ENCODE data around the gene MYL7.

The MYL7 gene

DNA sequence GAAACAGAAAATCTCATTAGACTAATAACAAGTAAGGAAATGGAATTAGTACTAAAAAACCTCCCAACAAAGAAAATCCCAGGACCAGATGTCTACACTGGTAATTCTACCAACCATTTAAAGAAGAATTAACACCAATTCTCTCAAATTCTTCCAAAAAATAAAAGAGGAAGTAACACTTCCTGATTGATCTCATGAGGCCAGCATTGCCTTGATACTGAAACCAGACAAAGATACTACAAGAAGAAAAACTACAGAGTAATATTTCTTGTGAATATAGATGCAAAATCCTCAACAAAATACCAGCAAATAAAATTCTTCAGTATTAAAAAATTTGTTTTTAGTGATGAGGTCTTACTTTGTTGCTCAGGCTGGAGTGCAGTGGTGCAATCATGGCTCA is 26.8 kb upstream of the MYL7 start:
- Histone ChIP-seq H3K9me3 (ENCODE audit: control insufficient read depth in 2 of 2, low read length in 2 of 2) (no peaks in the 10 kb centered on the region), H3K9ac (ENCODE audit: low read length in 2 of 2) (no peak overlapping the region), H3K36me3 (ENCODE audit: control insufficient read depth in 2 of 2, insufficient read depth in 2 of 2, low read length in 2 of 2) (no peaks in the 10 kb centered on the region), H3K4me3 (ENCODE audit: low read length in 2 of 2) (no peak overlapping the region), H3K27ac (ENCODE audit: low read length) (no peak overlapping the region), H3K4me1 (ENCODE audit: control insufficient read depth, insufficient read depth, low read length) (no peaks in the 10 kb centered on the region), H3K27me3 (ENCODE audit: control insufficient read depth in 1 of 2, insufficient read depth in 2 of 2, low read length in 2 of 2) (peaks cover under 1 to 2% of the 10 kb centered on the region in 2 donors)

DNA sequence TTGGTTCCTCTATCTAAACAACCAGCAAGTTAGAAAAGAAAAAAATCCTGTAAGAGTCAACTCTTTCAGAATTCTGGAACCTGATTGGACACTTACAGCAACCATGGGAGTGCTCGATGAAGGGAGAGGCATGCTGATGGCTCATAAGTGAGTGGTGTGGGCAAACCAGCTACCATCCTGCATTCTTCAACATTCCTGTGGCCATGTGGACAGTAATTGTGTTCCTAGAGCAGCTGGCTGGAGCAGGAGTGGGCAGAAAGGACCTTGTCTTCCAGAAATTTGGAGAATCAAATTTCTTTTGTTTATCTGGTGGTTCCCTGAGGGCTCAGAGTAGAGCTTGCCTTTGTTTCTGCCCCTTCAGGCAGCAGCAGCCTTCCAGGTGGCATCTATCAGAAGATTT is 22.5 kb upstream of the MYL7 start:
- Histone ChIP-seq H3K9me3 (ENCODE audit: control insufficient read depth in 2 of 2, low read length in 2 of 2) (no peaks in the 10 kb centered on the region), H3K36me3 (ENCODE audit: control insufficient read depth in 2 of 2, insufficient read depth in 2 of 2, low read length in 2 of 2) (no peaks in the 10 kb centered on the region), H3K27ac (ENCODE audit: low read length) (no peak overlapping the region)

DNA sequence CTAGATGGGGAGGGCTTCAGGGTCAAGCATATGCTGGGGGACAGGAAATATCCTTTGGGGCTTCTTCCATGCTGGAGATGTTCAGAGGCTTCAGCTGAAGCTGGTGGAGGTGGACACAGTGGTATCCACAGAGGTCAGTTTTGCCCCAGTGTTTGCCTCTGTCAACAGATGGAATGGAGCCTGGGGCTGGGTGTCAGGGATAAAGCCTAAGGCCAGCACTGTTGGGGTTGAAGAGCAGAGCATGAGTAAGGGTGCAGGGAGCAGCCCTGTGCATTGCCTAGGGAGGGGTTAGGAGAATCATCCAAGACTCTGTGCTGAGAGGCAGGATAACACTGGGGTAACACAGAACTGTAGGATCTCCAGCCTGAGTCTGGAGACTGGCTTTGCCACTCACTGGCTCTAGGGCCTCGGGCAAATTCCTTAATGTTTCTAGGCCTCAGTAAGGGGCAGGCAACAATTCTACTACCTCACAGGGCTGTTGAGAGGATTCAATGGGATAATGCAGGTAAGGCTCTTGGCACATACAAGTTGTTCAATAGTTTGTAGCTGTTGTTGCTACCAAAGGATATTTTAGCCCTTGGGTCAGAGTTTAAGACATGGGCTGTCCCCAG is 21.8 kb upstream of the MYL7 start:
- Histone ChIP-seq H3K9me3 (ENCODE audit: control insufficient read depth in 2 of 2, low read length in 2 of 2) (no peaks in the 10 kb centered on the region), H3K27me3 (ENCODE audit: control insufficient read depth in 1 of 2, insufficient read depth in 2 of 2, low read length in 2 of 2) (peaks cover 0 to 2% of the 10 kb centered on the region in 2 donors), H3K27ac (ENCODE audit: low read length) (no peak overlapping the region), H3K4me3 (ENCODE audit: low read length in 2 of 2) (no peak overlapping the region), H3K36me3 (ENCODE audit: control insufficient read depth in 2 of 2, insufficient read depth in 2 of 2, low read length in 2 of 2) (no peaks in the 10 kb centered on the region), H3K4me1 (ENCODE audit: control insufficient read depth, insufficient read depth, low read length) (no peaks in the 10 kb centered on the region), H3K9ac (ENCODE audit: low read length in 2 of 2) (no peak overlapping the region)

More for the DNA sequence above, 22.5 kb upstream of the MYL7 start:
- H3K9ac ChIP-seq (ENCODE audit: low read length in 2 of 2) = no peak overlapping the region
- H3K4me1 ChIP-seq (ENCODE audit: control insufficient read depth, insufficient read depth, low read length) = no peaks in the 10 kb centered on the region
- H3K27me3 ChIP-seq (ENCODE audit: control insufficient read depth in 1 of 2, insufficient read depth in 2 of 2, low read length in 2 of 2) = peaks cover 0 to 2% of the 10 kb centered on the region in 2 donors
- no peak overlapping the region for H3K4me3 ChIP-seq (ENCODE audit: low read length in 2 of 2)

DNA sequence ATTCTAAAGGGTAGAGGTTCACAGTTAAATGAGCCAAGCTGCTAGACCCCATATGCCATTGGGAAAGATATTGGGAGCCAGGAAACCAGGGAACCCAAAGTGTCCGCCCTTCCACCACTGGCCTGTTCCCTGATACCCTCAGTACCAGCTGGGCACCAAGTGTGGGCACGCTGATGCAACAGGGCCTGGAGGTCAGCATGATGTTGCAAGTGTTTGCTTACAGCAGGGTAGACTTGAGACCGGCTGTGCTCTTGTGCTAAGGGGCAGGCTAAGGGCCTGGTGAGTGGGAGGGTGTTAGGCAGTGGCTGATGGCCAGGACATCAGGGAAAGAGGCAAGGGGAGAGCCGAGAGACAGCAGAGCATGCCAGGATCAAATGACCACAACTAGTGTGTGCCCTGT is 21.0 kb upstream of the MYL7 start:
- Histone ChIP-seq H3K9ac (ENCODE audit: low read length in 2 of 2) (no peak overlapping the region), H3K4me3 (ENCODE audit: low read length in 2 of 2) (no peak overlapping the region), H3K4me1 (ENCODE audit: control insufficient read depth, insufficient read depth, low read length) (no peaks in the 10 kb centered on the region), H3K36me3 (ENCODE audit: control insufficient read depth in 2 of 2, insufficient read depth in 2 of 2, low read length in 2 of 2) (no peaks in the 10 kb centered on the region), H3K9me3 (ENCODE audit: control insufficient read depth in 2 of 2, low read length in 2 of 2) (no peaks in the 10 kb centered on the region), H3K27me3 (ENCODE audit: control insufficient read depth in 1 of 2, insufficient read depth in 2 of 2, low read length in 2 of 2) (peaks cover 0 to 2% of the 10 kb centered on the region in 2 donors), H3K27ac (ENCODE audit: low read length) (no peak overlapping the region)

DNA sequence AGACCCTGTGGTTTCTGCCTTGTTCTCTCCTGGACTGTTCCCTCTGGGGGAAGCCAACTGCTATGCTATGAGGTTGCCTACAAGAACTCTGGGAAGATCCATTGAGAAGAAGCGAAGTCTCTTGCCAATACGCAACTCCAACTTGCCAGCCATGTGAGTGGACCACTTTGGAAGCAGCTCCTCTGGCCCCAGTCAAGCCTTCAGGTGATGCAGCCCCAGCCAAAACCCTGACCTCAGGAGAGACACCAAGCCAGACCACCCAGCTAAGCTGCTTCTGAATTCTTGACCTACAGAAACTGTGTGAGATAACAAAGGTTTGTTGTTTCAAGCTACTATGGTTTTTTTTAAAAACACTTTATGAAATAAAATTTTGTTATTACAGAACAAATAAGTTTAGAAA is 20.2 kb upstream of the MYL7 start:
- Histone ChIP-seq H3K27me3 (ENCODE audit: control insufficient read depth in 1 of 2, insufficient read depth in 2 of 2, low read length in 2 of 2) (peaks cover 0 to 2% of the 10 kb centered on the region in 2 donors), H3K4me1 (ENCODE audit: control insufficient read depth, insufficient read depth, low read length) (no peaks in the 10 kb centered on the region), H3K9ac (ENCODE audit: low read length in 2 of 2) (no peak overlapping the region), H3K27ac (ENCODE audit: low read length) (no peak overlapping the region), H3K36me3 (ENCODE audit: control insufficient read depth in 2 of 2, insufficient read depth in 2 of 2, low read length in 2 of 2) (no peaks in the 10 kb centered on the region), H3K4me3 (ENCODE audit: low read length in 2 of 2) (no peak overlapping the region), H3K9me3 (ENCODE audit: control insufficient read depth in 2 of 2, low read length in 2 of 2) (no peaks in the 10 kb centered on the region)

DNA sequence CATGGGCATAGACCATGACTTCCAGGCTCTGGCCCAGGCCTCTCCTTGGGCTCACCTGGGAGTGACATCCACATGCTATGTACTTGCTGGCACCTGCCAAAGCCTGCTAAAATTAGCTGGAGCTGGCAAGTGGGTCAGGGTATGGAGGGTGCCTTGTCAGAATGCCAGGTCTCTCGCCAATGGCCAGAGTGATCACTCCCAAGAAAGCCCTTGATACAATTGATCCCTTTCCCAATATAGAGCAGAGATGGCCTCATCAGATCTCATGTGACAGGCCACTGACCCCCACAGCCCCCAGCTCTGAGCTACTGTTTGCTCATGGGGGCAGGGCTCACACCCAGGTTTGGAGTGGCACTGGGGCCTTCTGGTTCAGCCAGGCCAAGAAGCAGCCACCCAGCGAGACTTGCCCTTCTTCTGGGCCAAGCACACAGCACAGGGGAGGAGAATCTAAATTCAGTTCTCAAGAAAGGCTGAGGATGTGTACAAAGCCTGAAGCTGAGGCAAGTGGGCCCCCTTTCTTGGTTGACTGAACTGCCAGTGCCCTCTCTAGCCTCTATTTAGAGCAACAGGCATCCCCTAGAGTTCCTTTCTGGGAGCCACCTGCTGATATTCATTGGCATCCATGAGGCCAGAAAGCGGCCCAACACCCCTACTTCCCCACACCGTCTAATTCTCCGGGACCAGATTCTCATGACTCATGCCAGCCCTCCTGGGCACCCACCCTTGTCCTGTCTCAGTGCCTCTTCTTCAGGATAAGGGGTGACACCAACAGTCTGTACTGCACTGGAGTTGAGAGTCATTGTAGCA is 18.9 kb upstream of the MYL7 start:
- H3K9ac ChIP-seq (ENCODE audit: low read length in 2 of 2) = no peak overlapping the region
- H3K27me3 ChIP-seq (ENCODE audit: control insufficient read depth in 1 of 2, insufficient read depth in 2 of 2, low read length in 2 of 2) = peaks cover 0 to 2% of the 10 kb centered on the region in 2 donors
- H3K9me3 ChIP-seq (ENCODE audit: control insufficient read depth in 2 of 2, low read length in 2 of 2) = no peaks in the 10 kb centered on the region
- no peak overlapping the region for H3K4me3 ChIP-seq (ENCODE audit: low read length in 2 of 2)
- no peaks in the 10 kb centered on the region for H3K36me3 ChIP-seq (ENCODE audit: control insufficient read depth in 2 of 2, insufficient read depth in 2 of 2, low read length in 2 of 2)
- no peak overlapping the region for H3K27ac ChIP-seq (ENCODE audit: low read length)
- no peaks in the 10 kb centered on the region for H3K4me1 ChIP-seq (ENCODE audit: control insufficient read depth, insufficient read depth, low read length)

DNA sequence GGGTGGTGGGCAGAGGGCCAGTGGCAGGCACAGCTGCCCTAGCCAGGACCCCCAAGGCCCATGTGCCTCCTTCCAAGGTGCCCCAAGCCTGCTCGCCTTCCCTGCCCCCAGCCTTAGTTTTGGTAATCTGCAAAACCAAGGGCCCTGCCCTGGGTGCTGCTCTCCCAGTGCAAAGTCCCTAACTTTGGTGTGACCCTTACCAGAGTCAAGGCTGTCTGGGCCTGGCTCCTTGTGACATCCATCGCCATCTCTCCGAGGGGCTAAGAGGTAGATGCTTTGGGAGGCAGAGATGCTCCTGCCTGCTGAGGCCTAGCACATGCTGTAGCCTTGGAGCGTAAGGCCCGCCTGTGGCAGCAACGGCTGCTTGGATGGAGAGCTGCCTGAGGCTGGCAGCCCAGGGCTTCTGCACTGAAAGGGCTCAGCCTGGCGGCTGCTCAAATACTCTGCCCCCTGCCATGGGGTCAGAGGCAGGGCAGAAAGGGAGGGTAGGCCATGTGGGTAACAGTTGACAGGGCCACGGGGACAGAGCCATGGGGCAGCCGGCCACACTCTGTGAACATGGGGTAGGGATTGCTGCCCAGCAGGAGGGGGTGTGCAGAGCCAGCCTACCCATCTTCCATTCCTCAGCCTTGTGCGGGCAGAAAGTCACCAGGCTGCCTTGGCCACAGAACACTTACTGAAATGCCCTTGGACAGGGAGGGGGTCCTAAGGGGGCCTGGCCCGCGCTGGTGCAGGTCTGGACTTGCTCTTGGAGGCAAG is 17.9 kb upstream of the MYL7 start:
- Histone ChIP-seq H3K9me3 (ENCODE audit: control insufficient read depth in 2 of 2, low read length in 2 of 2) (no peaks in the 10 kb centered on the region), H3K4me1 (ENCODE audit: control insufficient read depth, insufficient read depth, low read length) (no peaks in the 10 kb centered on the region), H3K9ac (ENCODE audit: low read length in 2 of 2) (no peak overlapping the region), H3K36me3 (ENCODE audit: control insufficient read depth in 2 of 2, insufficient read depth in 2 of 2, low read length in 2 of 2) (no peaks in the 10 kb centered on the region), H3K27ac (ENCODE audit: low read length) (no peak overlapping the region), H3K4me3 (ENCODE audit: low read length in 2 of 2) (no peak overlapping the region), H3K27me3 (ENCODE audit: control insufficient read depth in 1 of 2, insufficient read depth in 2 of 2, low read length in 2 of 2) (peaks cover 0 to 2% of the 10 kb centered on the region in 2 donors)

DNA sequence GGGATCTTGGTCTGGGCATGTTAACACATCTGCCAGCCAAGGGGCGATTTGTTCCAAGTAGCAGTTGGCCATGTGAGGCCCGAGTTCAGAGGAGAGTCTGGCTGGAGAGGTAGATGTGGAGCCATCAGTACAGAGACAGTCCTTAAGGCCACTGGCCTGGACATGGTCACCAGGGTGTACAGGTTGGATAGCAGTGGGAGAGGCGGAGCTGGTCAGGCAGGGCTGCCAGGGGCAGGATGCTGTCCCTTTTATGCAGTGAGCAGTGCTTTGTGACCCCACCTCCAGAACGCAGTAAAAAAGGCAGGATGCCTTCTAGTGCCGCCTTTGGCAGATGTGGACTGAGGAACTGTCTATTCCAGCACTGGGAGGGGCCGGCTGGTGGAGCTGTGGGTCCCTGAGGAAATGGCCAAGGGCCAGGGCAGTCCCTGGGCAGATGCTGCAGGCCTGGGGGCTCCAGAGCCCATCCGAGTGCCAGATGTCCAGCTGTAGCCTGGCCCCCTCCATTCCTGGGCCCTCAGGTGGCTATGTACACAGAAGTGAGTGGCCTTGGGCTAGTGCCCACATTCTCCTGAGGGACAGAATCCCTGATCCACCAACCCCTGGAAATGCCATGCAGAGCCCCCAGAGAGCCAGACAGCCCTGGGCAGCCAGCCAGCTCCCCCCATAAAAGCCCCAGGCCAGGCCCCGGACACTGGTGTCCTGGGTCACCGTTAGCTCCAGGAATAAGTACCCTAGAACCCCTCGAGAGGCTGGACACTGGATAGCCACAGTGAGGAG is 17.2 kb upstream of the MYL7 start:
- H3K4me1 ChIP-seq (ENCODE audit: control insufficient read depth, insufficient read depth, low read length) = no peaks in the 10 kb centered on the region
- no peaks in the 10 kb centered on the region for H3K9me3 ChIP-seq (ENCODE audit: control insufficient read depth in 2 of 2, low read length in 2 of 2)
- no peak overlapping the region for H3K4me3 ChIP-seq (ENCODE audit: low read length in 2 of 2)
- no peaks in the 10 kb centered on the region for H3K36me3 ChIP-seq (ENCODE audit: control insufficient read depth in 2 of 2, insufficient read depth in 2 of 2, low read length in 2 of 2)
- no peak overlapping the region for H3K9ac ChIP-seq (ENCODE audit: low read length in 2 of 2)
- H3K27me3 ChIP-seq (ENCODE audit: control insufficient read depth in 1 of 2, insufficient read depth in 2 of 2, low read length in 2 of 2) = peaks cover 0 to 2% of the 10 kb centered on the region in 2 donors
- no peak overlapping the region for H3K27ac ChIP-seq (ENCODE audit: low read length)

DNA sequence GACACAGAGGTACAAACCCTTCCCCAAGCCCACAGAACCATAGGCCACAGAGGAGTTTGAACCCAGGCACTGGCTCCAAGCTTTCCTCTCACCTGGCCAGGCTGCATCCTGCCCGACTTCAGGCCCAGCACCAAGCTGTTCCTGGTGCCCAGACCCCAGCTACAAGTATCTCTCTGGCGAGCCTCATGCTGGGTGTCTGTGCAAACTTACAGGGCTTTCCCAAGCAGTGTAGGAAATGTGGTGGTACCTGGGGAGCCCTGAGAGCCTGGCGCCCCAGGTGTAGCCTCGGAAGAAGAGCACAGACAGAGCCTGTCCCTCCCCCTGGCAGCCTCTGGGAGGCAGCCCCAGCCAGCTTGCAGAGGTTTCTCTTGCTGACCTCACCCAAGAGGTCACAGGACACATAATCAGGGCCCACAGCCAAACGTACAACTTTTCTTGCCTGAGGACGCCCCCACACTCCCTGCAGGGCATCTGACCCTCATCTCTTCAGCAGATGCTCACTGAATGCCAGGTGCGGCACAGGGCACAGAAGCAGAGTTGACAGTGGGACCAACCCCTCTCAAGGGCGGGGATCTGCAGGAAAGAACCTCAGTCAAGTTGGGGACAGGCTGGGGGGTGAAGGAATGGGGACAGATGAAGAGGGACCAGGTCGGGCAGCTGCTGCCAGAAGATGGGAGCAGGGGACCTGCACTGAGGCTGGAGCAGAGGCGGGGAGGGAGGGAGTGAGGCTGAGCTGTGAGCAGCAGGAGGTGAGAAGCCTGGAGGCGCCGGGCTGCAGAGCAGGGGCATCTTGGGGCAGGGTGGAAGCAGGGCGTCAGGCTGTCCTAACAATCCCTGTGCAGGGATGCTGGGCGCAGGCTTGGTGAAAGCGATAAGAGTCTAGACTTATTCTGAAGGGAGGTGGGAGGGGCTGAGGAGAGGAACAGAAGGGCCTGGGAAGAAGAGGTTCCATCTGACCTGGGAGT is 16.3 kb upstream of the MYL7 start:
- H3K27ac ChIP-seq (ENCODE audit: low read length) = no peak overlapping the region
- H3K27me3 ChIP-seq (ENCODE audit: control insufficient read depth in 1 of 2, insufficient read depth in 2 of 2, low read length in 2 of 2) = no peaks in the 10 kb centered on the region
- no peak overlapping the region for H3K4me3 ChIP-seq (ENCODE audit: low read length in 2 of 2)
- H3K36me3 ChIP-seq (ENCODE audit: control insufficient read depth in 2 of 2, insufficient read depth in 2 of 2, low read length in 2 of 2) = no peaks in the 10 kb centered on the region
- no peaks in the 10 kb centered on the region for H3K9me3 ChIP-seq (ENCODE audit: control insufficient read depth in 2 of 2, low read length in 2 of 2)
- H3K4me1 ChIP-seq (ENCODE audit: control insufficient read depth, insufficient read depth, low read length) = no peaks in the 10 kb centered on the region
- H3K9ac ChIP-seq (ENCODE audit: low read length in 2 of 2) = no peak overlapping the region
